ENCODE results near the gene RNF13.

GRCh38 chr3:149894205-149894604 lies 81.2 kb downstream of the RNF13 start:
- TF ChIP-seq CTCF (conservative IDR thresholded peaks at IDR 0.05; ENCODE audit: low read depth, low read length) (no peak), FOS (IDR thresholded peaks at IDR 0.05; ENCODE audit: low read depth, low read length) (no peak)
- TF ChIP-seq, protein P1, sequence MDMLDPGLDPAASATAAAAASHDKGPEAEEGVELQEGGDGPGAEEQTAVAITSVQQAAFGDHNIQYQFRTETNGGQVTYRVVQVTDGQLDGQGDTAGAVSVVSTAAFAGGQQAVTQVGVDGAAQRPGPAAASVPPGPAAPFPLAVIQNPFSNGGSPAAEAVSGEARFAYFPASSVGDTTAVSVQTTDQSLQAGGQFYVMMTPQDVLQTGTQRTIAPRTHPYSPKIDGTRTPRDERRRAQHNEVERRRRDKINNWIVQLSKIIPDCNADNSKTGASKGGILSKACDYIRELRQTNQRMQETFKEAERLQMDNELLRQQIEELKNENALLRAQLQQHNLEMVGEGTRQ (IDR thresholded peaks at IDR 0.05; ENCODE audit: low read depth, low read length), result no peak

All from IMR-90 (cell line).